Left forelimb (tissue), 1 donor: ENCODE measurements around the gene AGA.

Experiments
- DNase-seq: peaks from one replicate; pipeline ENCODE4 v3.0.0-alpha.2; 2018; ENCODE audit warnings: low spot score

Gene AGA

GRCh38 chr4:177441803-177442622 lies at the start of gene AGA:
TSS of gene AGA (minus strand) at chr4:177442437. CDS start at chr4:177442375, 62 bp downstream.
- peak; percentile 92 for DNase-seq

GRCh38 chr4:177492022-177492421 lies 49.8 kb upstream of the AGA start:
- DNase-seq, result no peak

GRCh38 chr4:177490769-177491168 lies 48.5 kb upstream of the AGA start:
- DNase-seq, result no peak

- DNase-seq, result no peak
Measured at GRCh38 chr4:177489471-177490246, 47.4 kb upstream of the AGA start.

- no peak for DNase-seq
Measured at GRCh38 chr4:177487977-177488376, 45.7 kb upstream of the AGA start.

GRCh38 chr4:177485528-177485927 lies 43.3 kb upstream of the AGA start:
- DNase-seq, result no peak

- no peak for DNase-seq
Measured at GRCh38 chr4:177484613-177485021, 42.4 kb upstream of the AGA start.

- DNase-seq, result no peak
Measured at GRCh38 chr4:177483760-177484159, 41.5 kb upstream of the AGA start.

GRCh38 chr4:177483271-177483670 lies 41.0 kb upstream of the AGA start:
- no peak for DNase-seq

GRCh38 chr4:177482367-177482766 lies 40.1 kb upstream of the AGA start:
- no peak for DNase-seq

- no peak for DNase-seq
Measured at GRCh38 chr4:177480795-177481194, 38.6 kb upstream of the AGA start.

- no peak for DNase-seq
Measured at GRCh38 chr4:177479063-177479462, 36.8 kb upstream of the AGA start.

- no peak for DNase-seq
Measured at GRCh38 chr4:177478496-177478895, 36.3 kb upstream of the AGA start.

- no peak for DNase-seq
Measured at GRCh38 chr4:177473991-177474390, 31.8 kb upstream of the AGA start.

- no peak for DNase-seq
Measured at GRCh38 chr4:177464026-177464425, 21.8 kb upstream of the AGA start.

- no peak for DNase-seq
Measured at GRCh38 chr4:177461606-177462005, 19.4 kb upstream of the AGA start.

GRCh38 chr4:177460460-177460859 lies 18.2 kb upstream of the AGA start:
- no peak for DNase-seq

GRCh38 chr4:177455561-177455970 lies 13.3 kb upstream of the AGA start:
- no peak for DNase-seq

GRCh38 chr4:177453116-177453515 lies 10.9 kb upstream of the AGA start:
- no peak for DNase-seq

- no peak for DNase-seq
Measured at GRCh38 chr4:177451108-177451500, 8.9 kb upstream of the AGA start.

- no peak for DNase-seq
Measured at GRCh38 chr4:177450426-177451107, 8.3 kb upstream of the AGA start.

- no peak for DNase-seq
Measured at GRCh38 chr4:177448850-177449249, 6.6 kb upstream of the AGA start.
